CD4-positive, alpha-beta T cell treated with Interleukin-21 for 1 hour (primary cell): ENCODE results near the gene CHEK1.
"Not testable (repeated sequence)": the region's sequence is repeated elsewhere in the genome, so short reads cannot be mapped to it uniquely, and the experiment has no call there.

ENCODE experiments used
- DNase-seq: peaks from one replicate; pipeline ENCODE4 v3.0.0-alpha.2; 2020

CHEK1 gene

GRCh38 chr11:125701858-125702621 is 77.1 kb downstream of the CHEK1 start:
- no peak for DNase-seq

GRCh38 chr11:125704686-125705085 is 79.7 kb downstream of the CHEK1 start:
- not testable (repeated sequence) for DNase-seq

- DNase-seq, result no peak
Observed at GRCh38 chr11:125720781-125721180, 95.8 kb downstream of the CHEK1 start.

- peak; percentile 1 for DNase-seq
Observed at GRCh38 chr11:125724125-125724524, 99.2 kb downstream of the CHEK1 start.
